NB4 (cell line): ENCODE data around the gene GET3.

Experiments
- POLR2A ChIP-seq: IDR thresholded peaks from 2 replicates; pipeline ENCODE4 v1.6.1; 2011; ENCODE audit warnings: mild to moderate bottlenecking; ENCODE audit not compliant: insufficient read length; ENCODE audit errors: extremely low read depth
- TF ChIP-seq, protein P1 (sequence below): IDR thresholded peaks from one replicate; pipeline ENCODE4 v1.5.1; 2012; ENCODE audit warnings: low read depth, low read length

DNA sequence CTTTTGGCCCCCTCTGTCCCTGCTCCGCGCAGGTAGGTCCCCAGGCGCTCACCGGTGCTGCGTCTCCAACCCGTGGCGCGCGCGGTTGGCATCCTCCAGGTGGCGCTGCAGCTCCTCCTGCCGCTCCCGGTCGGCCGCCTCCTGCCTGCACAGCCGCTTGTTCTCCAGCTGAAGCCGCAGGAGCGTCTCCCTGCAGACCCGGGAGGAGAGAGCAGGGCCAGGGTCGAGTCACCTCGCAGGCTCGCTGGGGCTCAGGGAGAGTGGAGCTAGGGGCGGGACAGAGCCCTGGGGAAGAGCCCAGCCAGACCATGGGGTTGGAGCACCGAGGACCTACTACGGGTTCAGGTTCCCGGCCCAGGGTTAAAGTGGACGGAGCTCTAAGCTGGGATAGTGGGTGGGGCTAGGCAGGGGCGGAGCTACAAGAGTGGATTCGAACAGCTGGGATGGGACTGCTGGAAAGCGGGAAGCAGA is 28.8 kb downstream of the GET3 start:
- TF ChIP-seq, protein P1, sequence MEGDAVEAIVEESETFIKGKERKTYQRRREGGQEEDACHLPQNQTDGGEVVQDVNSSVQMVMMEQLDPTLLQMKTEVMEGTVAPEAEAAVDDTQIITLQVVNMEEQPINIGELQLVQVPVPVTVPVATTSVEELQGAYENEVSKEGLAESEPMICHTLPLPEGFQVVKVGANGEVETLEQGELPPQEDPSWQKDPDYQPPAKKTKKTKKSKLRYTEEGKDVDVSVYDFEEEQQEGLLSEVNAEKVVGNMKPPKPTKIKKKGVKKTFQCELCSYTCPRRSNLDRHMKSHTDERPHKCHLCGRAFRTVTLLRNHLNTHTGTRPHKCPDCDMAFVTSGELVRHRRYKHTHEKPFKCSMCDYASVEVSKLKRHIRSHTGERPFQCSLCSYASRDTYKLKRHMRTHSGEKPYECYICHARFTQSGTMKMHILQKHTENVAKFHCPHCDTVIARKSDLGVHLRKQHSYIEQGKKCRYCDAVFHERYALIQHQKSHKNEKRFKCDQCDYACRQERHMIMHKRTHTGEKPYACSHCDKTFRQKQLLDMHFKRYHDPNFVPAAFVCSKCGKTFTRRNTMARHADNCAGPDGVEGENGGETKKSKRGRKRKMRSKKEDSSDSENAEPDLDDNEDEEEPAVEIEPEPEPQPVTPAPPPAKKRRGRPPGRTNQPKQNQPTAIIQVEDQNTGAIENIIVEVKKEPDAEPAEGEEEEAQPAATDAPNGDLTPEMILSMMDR = peak; percentile 40
- no peak for TF ChIP-seq POLR2A
